Measurements from ENCODE around the gene KRT82.

GRCh38 chr12:52399756-52400155 is 6.4 kb downstream of the KRT82 start:
- TF ChIP-seq RFX5 (IDR thresholded peaks at IDR 0.05; ENCODE audit: low read length) (no peak), CTCF (IDR thresholded peaks at IDR 0.05) (no peak), GABPA (IDR thresholded peaks at IDR 0.05; ENCODE audit: low read depth) (no peak)

All from SK-N-SH (cell line).